HuH-7.5 (cell line): Measurements from ENCODE around the gene GALNT5.
"Not testable (repeated sequence)": the region's sequence is repeated elsewhere in the genome, so short reads cannot be mapped to it uniquely, and the experiment has no call there.

Experiments
- DNase-seq: peaks from one replicate; pipeline ENCODE4 v3.0.0; 2011; ENCODE audit warnings: low spot score

GALNT5 gene

DNA sequence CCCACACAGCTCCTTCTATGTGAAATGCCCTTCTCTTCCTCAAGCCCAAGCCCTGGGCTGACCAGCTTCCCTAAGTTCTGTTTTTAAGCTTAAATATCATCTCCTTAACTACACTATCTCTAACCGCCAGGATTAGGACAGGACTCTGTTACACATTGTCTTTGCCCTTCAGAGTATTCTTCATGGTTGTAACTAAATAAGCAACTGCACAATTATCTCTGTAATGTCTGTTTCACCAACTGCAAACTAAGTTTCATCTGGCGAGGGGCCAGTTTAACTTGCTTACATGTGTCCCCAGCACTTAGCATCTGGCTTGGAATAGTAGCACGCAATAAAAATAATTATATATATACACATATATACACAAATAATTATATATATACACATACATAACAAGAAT is 69.2 kb downstream of the GALNT5 start:
- DNase-seq, result no peak

DNA sequence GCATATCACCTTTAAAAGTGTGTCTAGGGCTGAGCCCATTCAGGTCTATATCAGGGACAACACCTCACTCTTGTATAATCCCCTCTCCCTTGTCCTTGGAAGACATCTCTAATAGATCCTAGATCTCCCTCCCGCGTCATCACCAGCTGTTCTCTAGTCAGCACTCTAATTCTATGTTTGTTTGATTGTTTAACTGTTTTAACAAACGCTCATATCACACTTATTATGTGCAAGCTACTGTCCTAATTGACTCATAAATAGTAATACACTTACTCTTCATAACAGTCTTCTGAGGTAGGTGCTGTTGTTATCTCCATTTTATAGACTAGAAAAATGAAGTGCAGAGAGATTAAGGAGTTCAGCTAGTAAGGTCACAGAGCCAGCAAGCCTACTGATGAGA is 69.7 kb downstream of the GALNT5 start:
- no peak for DNase-seq

DNA sequence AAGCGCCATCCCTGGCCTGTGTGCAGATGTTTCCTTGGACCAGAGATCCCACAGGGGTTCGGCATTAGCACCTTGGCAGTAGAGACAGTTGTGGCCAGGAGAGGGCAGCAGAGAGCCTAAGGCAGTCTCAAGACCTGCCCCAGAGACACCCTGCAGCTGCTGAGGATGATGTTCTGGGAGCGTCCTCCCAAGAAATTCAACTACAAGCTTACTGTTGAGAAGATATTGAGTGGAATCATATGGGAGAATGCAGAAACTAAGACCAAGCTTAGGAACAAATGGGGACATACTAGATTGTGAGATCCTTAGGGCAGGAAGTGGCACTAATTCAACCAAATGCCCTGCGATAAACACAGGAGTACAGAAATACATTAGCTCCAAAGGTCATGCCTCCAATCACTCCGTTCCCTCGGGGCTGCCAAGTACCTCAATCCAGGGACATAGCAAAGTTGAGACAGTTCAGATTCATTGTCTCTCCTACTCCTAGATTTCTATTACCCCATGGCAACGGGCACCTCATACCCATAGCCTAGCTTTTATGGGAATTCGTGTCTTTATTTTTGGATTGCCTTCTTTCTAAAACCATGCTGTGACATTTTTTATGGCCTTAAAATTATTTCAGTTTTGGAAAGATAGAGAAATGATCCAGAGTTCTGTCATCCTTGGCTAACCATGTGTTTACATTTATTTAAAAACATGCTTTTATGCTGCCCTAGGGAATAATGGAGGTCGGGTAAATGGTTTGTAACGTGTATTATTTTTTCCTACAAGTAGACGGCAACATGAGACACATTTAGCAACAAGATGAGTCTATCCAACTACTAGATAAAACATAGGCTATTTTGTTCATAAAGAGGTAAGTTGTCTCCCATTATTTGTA is 70.4 kb downstream of the GALNT5 start:
- DNase-seq, result peak; percentile 58

DNA sequence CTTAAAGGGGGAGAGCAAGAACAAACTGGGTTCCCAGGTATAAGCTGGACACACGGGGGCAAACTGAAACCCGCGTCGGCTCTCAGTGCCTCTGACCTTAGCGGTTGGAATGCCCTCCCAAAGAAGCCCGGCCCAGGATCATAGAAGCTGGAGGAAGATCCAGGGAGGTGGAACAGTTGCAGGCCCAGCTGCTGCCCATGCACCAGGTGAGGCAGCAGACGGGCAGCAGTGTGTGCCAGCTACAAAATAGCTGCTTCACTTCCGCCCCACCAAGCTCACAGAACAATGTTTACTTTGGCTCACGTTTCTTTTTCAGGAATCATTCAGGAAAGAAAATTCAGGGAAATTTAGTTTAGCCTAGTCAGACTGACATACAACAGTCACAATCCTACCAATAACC is 72.0 kb downstream of the GALNT5 start:
- DNase-seq, result no peak

DNA sequence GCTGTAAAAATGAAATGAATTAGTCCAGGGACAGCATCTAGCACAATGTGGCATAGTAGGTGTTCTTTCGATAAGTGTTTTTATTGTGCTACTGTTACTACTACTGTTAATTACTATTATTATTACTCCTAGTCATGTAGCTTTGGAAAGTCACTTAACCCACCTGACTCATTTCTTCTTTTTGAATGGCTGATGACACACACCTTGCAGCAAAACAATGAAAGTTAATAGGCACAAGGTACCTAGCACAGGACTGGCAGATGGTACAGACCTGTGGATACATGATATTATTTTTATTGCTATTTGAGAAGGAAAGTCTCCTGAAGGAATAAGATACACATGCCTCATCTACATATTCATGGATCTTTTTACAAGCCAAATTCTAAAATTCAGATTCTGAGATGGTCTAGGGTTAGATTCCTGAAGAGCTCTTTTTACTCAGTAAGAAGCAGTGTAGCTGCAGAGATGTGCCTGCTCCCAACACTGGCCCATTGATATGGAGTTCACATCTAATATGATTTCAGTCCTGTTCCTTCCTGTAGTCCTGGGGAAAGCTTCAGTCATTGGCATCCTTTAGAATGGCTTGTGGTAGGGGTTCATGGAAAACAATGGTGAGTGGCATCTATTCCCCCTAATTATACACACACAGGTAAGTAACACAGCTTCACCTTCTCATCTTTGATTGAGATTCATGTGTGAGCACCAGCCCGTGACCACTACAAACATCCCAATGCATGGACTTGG is 76.0 kb downstream of the GALNT5 start:
- no peak for DNase-seq

DNA sequence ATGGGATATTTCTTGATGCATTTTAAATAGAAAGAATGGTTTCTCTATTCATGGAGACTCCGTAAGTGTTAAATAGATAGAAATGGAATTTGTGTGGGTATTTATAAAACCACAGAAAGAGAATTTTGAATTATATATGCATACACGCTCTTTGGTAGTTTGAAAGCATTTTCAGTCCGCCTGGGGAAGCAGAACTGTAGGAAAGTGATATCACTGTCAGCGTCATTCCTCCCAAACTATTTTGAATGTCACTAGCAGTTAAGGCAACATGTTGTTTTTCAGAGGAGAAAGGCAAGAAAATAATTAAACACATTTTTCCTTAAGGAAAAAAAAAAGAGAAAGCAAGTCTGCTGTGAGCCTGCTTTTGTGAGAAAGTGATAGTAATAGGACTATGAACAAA is 76.8 kb downstream of the GALNT5 start:
- DNase-seq, result no peak

DNA sequence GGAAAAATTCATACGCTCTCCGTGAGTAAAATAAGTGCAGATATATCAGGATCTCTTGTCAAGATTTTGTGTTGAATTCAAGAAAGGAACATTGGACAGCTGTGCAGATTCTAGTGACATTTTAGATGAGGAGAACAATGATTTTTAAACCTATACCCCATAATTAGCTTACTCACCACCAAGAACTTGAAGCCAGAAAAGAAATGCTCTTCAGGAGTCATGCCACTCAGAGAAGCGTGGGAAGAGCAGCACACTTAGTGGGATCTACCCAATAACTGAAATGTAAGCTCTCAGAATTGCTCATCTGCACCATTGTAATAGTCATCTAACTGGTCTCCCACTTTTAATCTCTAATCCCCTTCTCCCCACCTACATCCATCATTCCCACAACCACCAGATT is 77.3 kb downstream of the GALNT5 start:
- DNase-seq, result no peak

DNA sequence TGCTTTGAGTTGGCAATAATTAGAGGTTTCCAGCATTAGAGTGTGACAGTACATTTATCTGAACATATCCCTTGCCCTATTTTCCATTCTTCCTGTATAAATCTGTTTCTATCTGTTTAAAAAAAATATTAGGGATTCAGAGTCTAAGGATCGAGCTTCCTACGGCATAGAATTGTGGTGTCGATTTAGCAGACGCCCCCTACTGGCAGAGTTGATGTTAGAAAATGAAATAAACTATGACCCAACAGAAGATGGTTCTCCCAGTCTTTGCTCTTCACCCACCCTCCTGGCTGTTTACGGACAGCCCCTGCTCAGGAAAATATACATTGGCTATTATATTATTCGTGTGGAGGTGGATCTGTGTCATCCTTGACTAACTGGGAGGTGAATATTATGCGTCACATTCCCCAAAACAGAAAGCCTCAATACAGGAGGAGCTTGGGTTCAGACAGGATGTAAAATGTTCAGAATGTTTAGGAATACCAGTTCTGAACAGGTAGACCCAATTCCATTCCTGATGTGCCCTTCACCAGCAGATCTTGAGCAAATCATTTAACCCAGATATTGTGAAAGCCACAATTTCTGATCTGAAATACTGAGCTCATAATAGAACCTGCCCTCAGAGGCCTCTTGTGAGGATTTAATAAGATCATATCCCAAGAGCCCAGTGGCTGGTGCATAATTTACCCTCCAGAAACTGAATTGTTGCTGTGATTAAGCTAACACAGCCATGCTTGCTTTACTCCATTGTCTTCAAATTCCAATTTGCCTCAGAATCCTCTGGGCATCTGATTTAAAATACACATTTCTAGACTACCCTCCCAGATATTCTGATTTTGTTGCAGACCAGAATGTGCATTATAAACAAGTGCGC is 78.9 kb downstream of the GALNT5 start:
- no peak for DNase-seq

DNA sequence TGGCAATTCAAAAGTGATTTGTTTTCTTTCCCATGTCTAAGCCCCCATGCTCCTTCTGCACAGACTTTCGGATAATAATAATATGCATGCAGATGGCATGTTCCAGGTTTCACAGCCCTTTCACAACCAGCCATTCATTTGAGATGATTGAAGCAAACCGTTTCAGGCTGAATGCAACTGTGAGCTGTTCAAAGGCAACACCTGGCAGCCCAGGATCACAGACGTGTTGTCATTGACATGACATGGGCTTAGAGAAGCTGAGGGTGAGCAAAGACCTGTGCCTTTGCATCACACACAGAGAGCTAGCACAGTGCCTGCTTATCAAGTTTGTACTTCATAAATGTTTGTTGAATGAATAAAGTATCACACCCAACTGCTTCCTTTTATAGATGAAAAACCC is 80.5 kb downstream of the GALNT5 start:
- DNase-seq, result no peak

DNA sequence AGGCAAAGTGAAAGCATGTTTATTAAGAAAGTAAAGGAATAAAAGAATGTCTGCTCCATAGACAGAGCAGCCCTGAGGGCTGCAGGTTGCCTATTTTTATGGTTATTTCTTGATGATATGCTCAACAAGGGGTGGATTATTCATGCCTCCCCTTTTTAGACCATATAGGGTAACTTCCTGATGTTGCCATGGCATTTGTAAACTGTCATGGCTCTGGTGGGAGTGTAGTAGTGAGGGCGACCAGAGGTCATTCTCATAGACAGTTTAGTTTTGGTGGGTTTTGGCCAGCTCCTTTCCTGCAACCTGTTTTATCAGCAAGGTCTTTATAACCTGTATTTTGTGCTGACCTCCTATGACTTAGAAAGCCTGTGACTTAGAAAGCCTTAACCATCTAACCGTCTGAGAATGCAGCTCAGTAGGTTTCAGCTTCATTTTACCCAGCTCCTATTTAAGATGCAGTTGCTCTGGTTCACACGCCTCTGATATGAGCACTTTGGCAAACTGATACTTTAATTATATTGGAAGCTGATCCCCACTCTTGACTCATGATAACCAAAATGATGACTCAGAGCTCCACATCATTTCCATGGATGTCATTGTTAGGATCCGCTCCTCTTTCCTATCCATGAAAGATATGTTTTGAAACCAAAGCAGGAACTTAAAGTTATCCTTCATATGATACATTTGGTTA is 82.6 kb downstream of the GALNT5 start:
- DNase-seq, result no peak

DNA sequence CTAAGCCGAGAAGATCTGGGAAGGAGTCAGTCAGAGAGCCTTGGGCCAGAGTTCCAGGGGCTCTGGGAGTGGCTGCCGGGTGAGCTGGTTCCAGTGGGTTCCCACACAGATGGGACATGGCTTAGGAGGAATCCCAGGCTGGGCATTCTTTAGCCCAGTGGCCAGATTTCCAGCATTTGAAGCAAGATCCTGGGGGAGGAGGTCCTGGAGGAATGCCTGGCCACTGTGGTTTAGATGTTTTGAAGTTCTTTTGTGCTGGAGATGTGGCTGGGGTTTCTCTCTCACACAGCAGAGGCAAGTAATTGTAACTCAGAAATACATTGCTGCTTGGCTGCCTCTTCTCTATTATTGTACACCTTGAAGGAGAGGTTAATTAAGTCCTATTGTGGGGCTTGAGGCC is 83.9 kb downstream of the GALNT5 start:
- DNase-seq, result not testable (repeated sequence)

DNA sequence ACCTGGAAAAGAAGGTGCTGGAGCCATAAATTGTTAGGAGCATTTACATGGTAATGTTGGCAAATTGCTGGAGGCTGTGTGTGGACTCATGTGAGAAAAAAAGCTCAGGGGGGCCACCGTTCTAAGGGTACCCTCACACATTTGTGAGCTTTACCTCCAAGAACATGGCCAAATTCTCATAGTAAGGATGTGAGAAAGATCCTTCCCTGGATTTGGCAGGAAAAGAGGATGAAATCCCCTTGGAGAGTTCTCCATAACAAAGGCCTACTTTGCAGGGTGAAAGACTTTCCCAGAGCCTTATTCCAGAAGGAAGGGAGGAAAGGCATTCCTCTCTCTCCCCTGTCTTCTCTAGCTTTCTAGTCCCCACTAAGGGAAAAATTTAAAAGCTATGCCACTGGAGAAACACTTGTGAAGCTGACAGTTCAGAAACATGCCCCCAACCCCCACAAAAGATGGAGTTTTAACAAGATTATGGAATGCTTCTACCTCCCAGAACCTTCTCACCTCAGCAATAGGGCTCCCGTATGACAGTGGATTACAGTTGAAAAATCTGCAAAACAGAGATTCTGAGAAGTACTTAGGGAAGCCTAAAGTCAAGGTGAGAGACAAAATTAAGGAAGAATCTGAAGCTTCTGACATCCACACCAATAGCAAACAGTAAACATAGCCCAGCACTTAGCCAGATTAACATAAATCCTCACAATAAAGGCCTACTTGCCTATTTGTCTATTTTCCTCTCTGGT is 88.3 kb downstream of the GALNT5 start:
- DNase-seq, result no peak

DNA sequence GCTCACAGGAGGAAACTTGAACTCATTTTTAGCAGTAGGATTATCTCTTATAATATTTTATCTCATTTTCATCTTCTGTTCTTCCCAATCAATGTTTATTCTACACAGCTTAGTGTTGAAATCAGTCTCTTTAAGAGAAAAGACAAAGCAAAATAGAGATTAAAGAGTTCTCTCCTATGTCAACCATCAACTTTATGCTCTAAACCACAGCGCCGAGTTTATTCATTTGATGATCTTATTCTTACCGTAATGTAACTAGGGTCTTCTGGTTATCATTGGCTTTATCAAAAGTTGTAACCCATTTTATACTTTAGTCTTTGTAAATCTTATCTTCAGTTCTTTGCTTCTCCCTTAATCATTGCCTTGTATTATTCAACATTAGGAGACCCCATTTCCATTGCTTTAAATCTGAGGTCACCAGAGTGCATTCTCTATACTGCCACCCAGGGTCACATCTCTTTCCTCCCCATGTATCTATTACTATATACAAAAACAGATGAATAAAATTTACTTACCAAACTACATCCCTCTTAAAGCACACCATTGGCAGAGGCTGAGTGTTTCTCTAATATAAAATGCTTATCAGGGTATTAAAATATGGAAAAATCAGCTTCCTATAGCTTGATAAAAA is 90.9 kb downstream of the GALNT5 start:
- no peak for DNase-seq

DNA sequence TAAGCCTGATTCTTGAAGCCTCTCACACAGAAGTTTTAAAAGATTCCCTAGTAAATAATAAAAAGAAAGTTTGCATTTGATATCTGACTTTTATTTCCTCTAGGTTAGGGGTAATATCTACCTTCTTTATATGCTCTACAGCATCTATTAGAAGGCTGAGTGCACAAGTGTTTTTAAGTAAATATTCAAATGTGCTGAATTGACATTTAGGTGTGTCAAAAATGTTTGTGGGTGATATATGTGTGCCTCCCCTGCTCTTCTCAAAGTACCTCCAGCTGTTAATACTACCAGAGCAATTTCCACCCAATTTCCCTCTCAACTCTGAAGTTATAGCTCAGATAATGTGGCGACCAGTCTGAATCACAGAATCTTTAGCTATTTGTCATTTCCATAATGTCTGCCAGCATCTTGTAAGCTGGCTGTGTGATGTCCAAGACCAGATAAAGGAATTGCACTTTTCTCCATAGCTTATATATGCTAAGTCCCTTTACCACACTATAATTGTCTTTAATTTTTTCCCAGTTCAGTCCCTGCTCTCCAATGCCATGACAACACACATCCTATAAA is 92.5 kb downstream of the GALNT5 start:
- no peak for DNase-seq

DNA sequence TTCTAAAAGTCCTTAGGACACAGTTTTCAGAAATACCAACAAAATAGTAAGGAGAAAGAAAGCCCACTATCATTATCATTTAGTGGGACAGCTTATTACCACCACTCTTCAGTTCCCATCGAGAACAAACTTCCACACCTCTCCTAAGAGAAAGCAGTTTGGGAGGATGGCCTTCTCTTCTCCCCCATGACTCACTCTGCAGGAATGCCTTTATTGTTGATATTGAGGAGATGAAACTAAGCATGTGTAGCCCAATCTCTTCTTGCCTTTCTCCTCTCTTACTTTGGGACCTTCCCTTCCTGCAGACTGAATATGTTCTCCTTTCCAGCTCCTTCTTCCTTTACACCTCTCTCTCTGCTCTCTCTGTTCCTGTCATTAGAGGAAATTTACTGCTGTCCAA is 98.1 kb downstream of the GALNT5 start:
- no peak for DNase-seq

DNA sequence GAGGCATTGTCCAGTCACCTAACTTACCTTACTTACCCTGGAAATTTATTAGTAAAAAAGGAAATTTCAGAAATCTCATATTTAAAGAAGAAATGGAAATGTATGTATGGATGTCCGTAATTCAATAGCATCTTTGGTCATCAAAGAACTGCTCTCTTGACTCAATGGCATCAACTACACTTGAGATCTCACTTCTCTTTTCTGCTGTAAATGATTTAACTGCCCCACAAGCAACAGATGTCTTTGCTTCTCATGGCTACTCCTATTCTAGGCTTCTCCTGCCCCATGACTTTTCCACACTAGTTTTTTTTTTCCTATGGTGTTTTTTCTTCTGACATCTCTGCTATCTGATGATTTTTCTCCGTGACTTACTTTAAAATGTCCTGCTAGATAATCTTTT is 102.1 kb downstream of the GALNT5 start:
- no peak for DNase-seq

DNA sequence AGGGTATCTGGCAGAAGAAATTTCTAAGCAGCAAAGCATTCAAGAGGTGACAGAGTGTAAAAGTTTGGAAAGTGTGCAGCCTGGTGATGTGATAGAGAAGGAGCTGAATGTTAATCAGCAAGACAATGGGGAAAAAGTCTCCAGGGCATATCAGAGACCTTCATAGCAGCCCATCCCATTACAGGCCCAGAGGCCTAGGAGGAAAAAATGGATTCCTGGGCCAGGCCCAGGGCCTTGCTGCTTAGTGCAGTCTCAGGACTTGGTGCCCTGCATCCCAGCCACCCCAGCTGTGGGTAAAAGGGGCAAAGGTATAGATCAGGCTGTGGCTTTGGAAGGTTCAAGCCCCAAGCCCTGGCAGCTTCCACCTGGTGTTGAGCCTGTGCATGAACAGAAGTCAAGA is 104.0 kb downstream of the GALNT5 start:
- no peak for DNase-seq

DNA sequence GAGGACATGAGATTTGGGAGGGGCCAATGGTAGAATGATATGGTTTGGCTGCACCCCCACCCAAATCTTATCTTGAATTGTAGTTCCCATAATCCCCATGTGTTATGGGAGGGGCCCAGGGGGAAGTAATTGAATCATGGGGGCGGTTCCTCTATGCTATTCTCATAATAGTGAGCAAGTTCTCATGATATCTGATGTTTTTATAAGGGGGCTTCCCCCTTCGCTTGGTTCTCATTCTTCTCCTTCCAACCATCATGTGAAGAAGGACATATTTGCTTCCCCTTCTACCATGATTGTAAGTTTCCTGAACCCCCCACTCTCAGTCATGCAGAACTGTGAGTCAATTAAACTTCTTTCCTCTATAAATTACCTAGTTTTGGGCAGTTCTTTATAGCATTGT is 105.1 kb downstream of the GALNT5 start:
- DNase-seq, result no peak

DNA sequence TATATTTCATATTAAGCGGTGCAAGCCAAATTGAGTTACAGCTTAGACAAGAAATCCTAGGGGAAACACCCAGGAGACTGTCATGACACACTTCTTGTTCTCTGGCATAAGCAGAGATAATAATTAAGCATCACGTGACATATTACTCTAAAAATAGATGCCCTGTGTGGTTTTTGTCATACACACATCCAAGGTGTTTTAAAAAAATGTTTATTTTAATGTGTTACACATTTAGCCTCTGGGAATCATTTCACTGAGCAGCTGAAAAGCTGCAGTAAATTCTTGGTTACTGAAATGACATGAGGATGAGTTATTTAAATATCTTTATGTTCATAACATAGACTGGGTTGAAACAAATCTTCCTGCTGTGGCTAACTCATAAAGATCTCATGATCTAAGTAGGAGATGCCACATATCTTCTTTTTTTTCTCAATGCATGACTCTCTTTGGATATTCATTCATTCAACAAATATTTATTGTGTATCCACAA is 106.2 kb downstream of the GALNT5 start:
- no peak for DNase-seq
